Measurements from ENCODE around the gene ERC1. TPM values are rescaled to one million over a fixed set of nuclear protein-coding genes. Genes with fewer than 3 reads are reported as not detected.

Gene ERC1
- total and polyA plus RNA-seq, 2 donors, result 26.6 to 76.7 TPM

GRCh38 chr12:1434296-1434955 is 443.4 kb downstream of the ERC1 start:
- no peaks in the 10 kb centered on the region for H3K36me3 ChIP-seq (ENCODE audit: insufficient read depth)
- 81% methylated on average over 14 of the region's 14 CpGs for WGBS
- no peak overlapping the region for H3K4me3 ChIP-seq (ENCODE audit: low read depth, low read length)
- DNase-seq (ENCODE audit: extremely low spot score), result no peak
- no peak overlapping the region for H3K27ac ChIP-seq (ENCODE audit: low read depth)
- H3K4me1 ChIP-seq (ENCODE audit: insufficient read depth), result no peaks in the 10 kb centered on the region

GRCh38 chr12:1435044-1435443 is 444.0 kb downstream of the ERC1 start:
- Histone ChIP-seq H3K4me3 (ENCODE audit: low read depth, low read length) (no peak overlapping the region), H3K4me1 (ENCODE audit: insufficient read depth) (no peaks in the 10 kb centered on the region), H3K36me3 (ENCODE audit: insufficient read depth) (no peaks in the 10 kb centered on the region), H3K27ac (ENCODE audit: low read depth) (no peak overlapping the region)
- DNase-seq (ENCODE audit: extremely low spot score), result no peak
- 52% methylated on average over 3 of the region's 3 CpGs for WGBS

GRCh38 chr12:1435456-1435855 is 444.4 kb downstream of the ERC1 start:
- no peaks in the 10 kb centered on the region for H3K4me1 ChIP-seq (ENCODE audit: insufficient read depth)
- 34% methylated on average over 3 of the region's 3 CpGs for WGBS
- no peak overlapping the region for H3K4me3 ChIP-seq (ENCODE audit: low read depth, low read length)
- no peak for DNase-seq (ENCODE audit: extremely low spot score)
- H3K36me3 ChIP-seq (ENCODE audit: insufficient read depth), result no peaks in the 10 kb centered on the region
- no peak overlapping the region for H3K27ac ChIP-seq (ENCODE audit: low read depth)

GRCh38 chr12:1436015-1436414 is 445.0 kb downstream of the ERC1 start:
- WGBS, result 91% methylated on average over 6 of the region's 6 CpGs
- no peaks in the 10 kb centered on the region for H3K4me1 ChIP-seq (ENCODE audit: insufficient read depth)
- DNase-seq (ENCODE audit: extremely low spot score), result no peak
- no peaks in the 10 kb centered on the region for H3K36me3 ChIP-seq (ENCODE audit: insufficient read depth)
- H3K4me3 ChIP-seq (ENCODE audit: low read depth, low read length), result no peak overlapping the region
- H3K27ac ChIP-seq (ENCODE audit: low read depth), result no peak overlapping the region

- 89% methylated on average over 3 of the region's 3 CpGs for WGBS
These were observed 446.0 kb downstream of the ERC1 start for GRCh38 chr12:1436981-1437380.

GRCh38 chr12:1439201-1439600 is 448.2 kb downstream of the ERC1 start:
- Histone ChIP-seq H3K4me3 (ENCODE audit: low read depth, low read length) (no peak overlapping the region), H3K27ac (ENCODE audit: low read depth) (no peak overlapping the region), H3K4me1 (ENCODE audit: insufficient read depth) (no peaks in the 10 kb centered on the region), H3K36me3 (ENCODE audit: insufficient read depth) (no peaks in the 10 kb centered on the region)
- WGBS, result 65% methylated on average over 1 of the region's 1 CpG
- no peak for DNase-seq (ENCODE audit: extremely low spot score)

More at GRCh38 chr12:1436981-1437380, 446.0 kb downstream of the ERC1 start:
- H3K27ac ChIP-seq (ENCODE audit: low read depth), result no peak overlapping the region
- H3K4me3 ChIP-seq (ENCODE audit: low read depth, low read length), result no peak overlapping the region
- no peaks in the 10 kb centered on the region for H3K4me1 ChIP-seq (ENCODE audit: insufficient read depth)
- DNase-seq (ENCODE audit: extremely low spot score), result no peak
- H3K36me3 ChIP-seq (ENCODE audit: insufficient read depth), result no peaks in the 10 kb centered on the region

GRCh38 chr12:1439687-1440086 is 448.7 kb downstream of the ERC1 start:
- Histone ChIP-seq H3K4me3 (ENCODE audit: low read depth, low read length) (no peak overlapping the region), H3K36me3 (ENCODE audit: insufficient read depth) (no peaks in the 10 kb centered on the region), H3K27ac (ENCODE audit: low read depth) (no peak overlapping the region), H3K4me1 (ENCODE audit: insufficient read depth) (no peaks in the 10 kb centered on the region)
- WGBS, result 77% methylated on average over 3 of the region's 3 CpGs
- no peak for DNase-seq (ENCODE audit: extremely low spot score)

GRCh38 chr12:1443421-1444141 is 452.6 kb downstream of the ERC1 start:
- H3K4me1 ChIP-seq (ENCODE audit: insufficient read depth), result no peaks in the 10 kb centered on the region
- 32% methylated on average over 8 of the region's 8 CpGs for WGBS
- DNase-seq (ENCODE audit: extremely low spot score), result peak; percentile 32
- H3K4me3 ChIP-seq (ENCODE audit: low read depth, low read length), result no peak overlapping the region
- no peak overlapping the region for H3K27ac ChIP-seq (ENCODE audit: low read depth)
- no peaks in the 10 kb centered on the region for H3K36me3 ChIP-seq (ENCODE audit: insufficient read depth)

- WGBS, result 35% methylated on average over 6 of the region's 6 CpGs
- no peaks in the 10 kb centered on the region for H3K36me3 ChIP-seq (ENCODE audit: insufficient read depth)
- H3K4me3 ChIP-seq (ENCODE audit: low read depth, low read length), result no peak overlapping the region
- no peak overlapping the region for H3K27ac ChIP-seq (ENCODE audit: low read depth)
- no peak for DNase-seq (ENCODE audit: extremely low spot score)
- H3K4me1 ChIP-seq (ENCODE audit: insufficient read depth), result no peaks in the 10 kb centered on the region
These were observed 453.1 kb downstream of the ERC1 start for GRCh38 chr12:1444142-1444516.

GRCh38 chr12:1445807-1446206 is 454.8 kb downstream of the ERC1 start:
- 62% methylated on average over 3 of the region's 3 CpGs for WGBS
- Histone ChIP-seq H3K4me3 (ENCODE audit: low read depth, low read length) (no peak overlapping the region), H3K36me3 (ENCODE audit: insufficient read depth) (no peaks in the 10 kb centered on the region), H3K4me1 (ENCODE audit: insufficient read depth) (no peaks in the 10 kb centered on the region), H3K27ac (ENCODE audit: low read depth) (no peak overlapping the region)
- DNase-seq (ENCODE audit: extremely low spot score), result no peak

- Histone ChIP-seq H3K27ac (ENCODE audit: low read depth) (no peak overlapping the region), H3K4me3 (ENCODE audit: low read depth, low read length) (no peak overlapping the region), H3K36me3 (ENCODE audit: insufficient read depth) (no peaks in the 10 kb centered on the region), H3K4me1 (ENCODE audit: insufficient read depth) (no peaks in the 10 kb centered on the region)
- DNase-seq (ENCODE audit: extremely low spot score), result no peak
- WGBS, result 79% methylated on average over 4 of the region's 4 CpGs
These were observed 457.3 kb downstream of the ERC1 start for GRCh38 chr12:1448336-1448735.

- no peak for DNase-seq (ENCODE audit: extremely low spot score)
- no peak overlapping the region for H3K4me3 ChIP-seq (ENCODE audit: low read depth, low read length)
- H3K4me1 ChIP-seq (ENCODE audit: insufficient read depth), result no peaks in the 10 kb centered on the region
- no peaks in the 10 kb centered on the region for H3K36me3 ChIP-seq (ENCODE audit: insufficient read depth)
- 89% methylated on average over 6 of the region's 6 CpGs for WGBS
- H3K27ac ChIP-seq (ENCODE audit: low read depth), result no peak overlapping the region
These were observed 462.8 kb downstream of the ERC1 start for GRCh38 chr12:1453810-1454209.

GRCh38 chr12:1456885-1457284 is 465.9 kb downstream of the ERC1 start:
- no peak for DNase-seq (ENCODE audit: extremely low spot score)
- no peak overlapping the region for H3K27ac ChIP-seq (ENCODE audit: low read depth)
- no peak overlapping the region for H3K4me3 ChIP-seq (ENCODE audit: low read depth, low read length)
- H3K4me1 ChIP-seq (ENCODE audit: insufficient read depth), result no peaks in the 10 kb centered on the region
- WGBS, result 96% methylated on average over 7 of the region's 7 CpGs
- H3K36me3 ChIP-seq (ENCODE audit: insufficient read depth), result no peaks in the 10 kb centered on the region

- DNase-seq (ENCODE audit: extremely low spot score), result no peak
- WGBS, result 72% methylated on average over 1 of the region's 1 CpG
- no peak overlapping the region for H3K4me3 ChIP-seq (ENCODE audit: low read depth, low read length)
- H3K27ac ChIP-seq (ENCODE audit: low read depth), result no peak overlapping the region
- no peaks in the 10 kb centered on the region for H3K4me1 ChIP-seq (ENCODE audit: insufficient read depth)
- H3K36me3 ChIP-seq (ENCODE audit: insufficient read depth), result no peaks in the 10 kb centered on the region
These were observed 466.9 kb downstream of the ERC1 start for GRCh38 chr12:1457901-1458300.
